ENCODE data around the gene PFKFB3.

DNA sequence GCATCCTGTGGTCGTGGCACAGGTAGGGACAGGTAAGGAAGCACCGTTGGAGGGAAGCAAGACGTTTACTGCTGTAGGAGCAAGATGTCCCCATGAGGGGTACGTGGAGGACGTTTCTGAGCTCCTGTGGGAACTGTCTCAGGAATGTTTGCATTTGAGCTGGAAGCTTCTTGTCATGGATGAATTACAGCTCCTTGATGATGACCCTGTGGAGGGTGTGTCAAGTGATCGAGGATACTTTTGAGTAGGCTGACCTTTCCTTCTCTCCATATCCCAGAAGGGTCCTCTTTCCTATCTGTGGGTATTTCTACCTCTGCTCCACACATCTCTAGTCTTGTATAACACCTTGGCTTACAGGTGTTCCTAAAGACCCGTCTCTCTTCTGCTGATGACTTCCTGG is 94.8 kb downstream of the PFKFB3 start:
- TF ChIP-seq, protein P1, sequence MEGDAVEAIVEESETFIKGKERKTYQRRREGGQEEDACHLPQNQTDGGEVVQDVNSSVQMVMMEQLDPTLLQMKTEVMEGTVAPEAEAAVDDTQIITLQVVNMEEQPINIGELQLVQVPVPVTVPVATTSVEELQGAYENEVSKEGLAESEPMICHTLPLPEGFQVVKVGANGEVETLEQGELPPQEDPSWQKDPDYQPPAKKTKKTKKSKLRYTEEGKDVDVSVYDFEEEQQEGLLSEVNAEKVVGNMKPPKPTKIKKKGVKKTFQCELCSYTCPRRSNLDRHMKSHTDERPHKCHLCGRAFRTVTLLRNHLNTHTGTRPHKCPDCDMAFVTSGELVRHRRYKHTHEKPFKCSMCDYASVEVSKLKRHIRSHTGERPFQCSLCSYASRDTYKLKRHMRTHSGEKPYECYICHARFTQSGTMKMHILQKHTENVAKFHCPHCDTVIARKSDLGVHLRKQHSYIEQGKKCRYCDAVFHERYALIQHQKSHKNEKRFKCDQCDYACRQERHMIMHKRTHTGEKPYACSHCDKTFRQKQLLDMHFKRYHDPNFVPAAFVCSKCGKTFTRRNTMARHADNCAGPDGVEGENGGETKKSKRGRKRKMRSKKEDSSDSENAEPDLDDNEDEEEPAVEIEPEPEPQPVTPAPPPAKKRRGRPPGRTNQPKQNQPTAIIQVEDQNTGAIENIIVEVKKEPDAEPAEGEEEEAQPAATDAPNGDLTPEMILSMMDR (IDR thresholded peaks at IDR 0.05; ENCODE audit: low read length), result no peak
- no peak for TF ChIP-seq EZH2 (IDR thresholded peaks at IDR 0.05; ENCODE audit: borderline replicate concordance, low read length)
